OCI-LY1 (cell line): ENCODE data around the gene STAT5B.

Source experiments
- EZH2 ChIP-seq: fragments of 200-600 bp; sonication (generic), shearing (Covaris generic); IDR thresholded peaks from 2 replicates; pipeline ENCODE4 v1.8.0; 2017; ENCODE audit warnings: borderline replicate concordance, mixed run types, mild to moderate bottlenecking, antibody characterized with exemption, low read length, moderate library complexity, mixed read lengths
- TF ChIP-seq, protein P1 (sequence below): fragments of 200-600 bp; sonication (generic), shearing (Covaris generic); IDR thresholded peaks from 2 replicates; pipeline ENCODE4 v1.5.1; 2017; ENCODE audit warnings: mild to moderate bottlenecking, antibody characterized with exemption, low read length, moderate library complexity, mixed read lengths

DNA sequence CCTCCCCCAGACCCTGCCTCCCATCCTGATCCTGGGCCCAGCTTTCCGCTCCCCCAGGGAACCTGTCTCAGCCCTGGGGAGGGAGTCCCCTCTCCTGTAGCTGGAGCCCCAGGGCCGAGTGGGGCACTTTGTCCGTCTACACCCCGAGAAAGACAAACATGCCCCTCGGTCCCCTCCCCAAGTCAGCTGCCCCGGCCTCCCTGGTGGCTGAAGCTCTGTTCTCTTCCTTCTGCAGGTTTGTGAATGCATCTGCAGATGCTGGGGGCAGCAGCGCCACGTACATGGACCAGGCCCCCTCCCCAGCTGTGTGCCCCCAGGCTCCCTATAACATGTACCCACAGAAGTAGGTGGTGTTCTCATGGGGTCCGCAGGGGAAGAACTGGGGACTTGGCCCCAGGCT is 33.0 kb upstream of the STAT5B start:
- TF ChIP-seq, protein P1, sequence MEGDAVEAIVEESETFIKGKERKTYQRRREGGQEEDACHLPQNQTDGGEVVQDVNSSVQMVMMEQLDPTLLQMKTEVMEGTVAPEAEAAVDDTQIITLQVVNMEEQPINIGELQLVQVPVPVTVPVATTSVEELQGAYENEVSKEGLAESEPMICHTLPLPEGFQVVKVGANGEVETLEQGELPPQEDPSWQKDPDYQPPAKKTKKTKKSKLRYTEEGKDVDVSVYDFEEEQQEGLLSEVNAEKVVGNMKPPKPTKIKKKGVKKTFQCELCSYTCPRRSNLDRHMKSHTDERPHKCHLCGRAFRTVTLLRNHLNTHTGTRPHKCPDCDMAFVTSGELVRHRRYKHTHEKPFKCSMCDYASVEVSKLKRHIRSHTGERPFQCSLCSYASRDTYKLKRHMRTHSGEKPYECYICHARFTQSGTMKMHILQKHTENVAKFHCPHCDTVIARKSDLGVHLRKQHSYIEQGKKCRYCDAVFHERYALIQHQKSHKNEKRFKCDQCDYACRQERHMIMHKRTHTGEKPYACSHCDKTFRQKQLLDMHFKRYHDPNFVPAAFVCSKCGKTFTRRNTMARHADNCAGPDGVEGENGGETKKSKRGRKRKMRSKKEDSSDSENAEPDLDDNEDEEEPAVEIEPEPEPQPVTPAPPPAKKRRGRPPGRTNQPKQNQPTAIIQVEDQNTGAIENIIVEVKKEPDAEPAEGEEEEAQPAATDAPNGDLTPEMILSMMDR: no peak
- no peak for TF ChIP-seq EZH2
